Fibroblast of the aortic adventitia (primary cell): Measurements from ENCODE around the gene MGMT. TPM values are rescaled to one million over a fixed set of nuclear protein-coding genes. Genes with fewer than 3 reads are reported as not detected.

Source experiments
- DNase-seq: peaks from one replicate; pipeline ENCODE4 v3.0.0-alpha.2; 2010; ENCODE audit warnings: low read depth
- H3K4me3 ChIP-seq: 2 replicates; pipeline ENCODE4 v1.5.1; 2011; ENCODE audit warnings: low read depth, mild to moderate bottlenecking, control low read depth, low read length, moderate library complexity
- CTCF ChIP-seq: IDR thresholded peaks from 2 replicates; pipeline ENCODE4 v1.5.1; 2011; ENCODE audit warnings: mild to moderate bottlenecking, low read length, control low read depth, inconsistent platforms; ENCODE audit not compliant: insufficient read depth
- total RNA-seq: library from RNA; depleted of rRNA; stranded (reverse); fragments of >200 nt; gene quantifications from 2 replicates; pipeline ENCODE4 v1.2.3, GENCODE V29; 2012; ENCODE audit warnings: low replicate concordance

Gene MGMT
- total RNA-seq, 1 donor: 21.8 TPM

GRCh38 chr10:129486805-129487204 is 19.8 kb downstream of the MGMT start:
- TF ChIP-seq CTCF: no peak
- no peak overlapping the region for H3K4me3 ChIP-seq
- no peak for DNase-seq

GRCh38 chr10:129491123-129491734 is 24.2 kb downstream of the MGMT start:
- H3K4me3 ChIP-seq: no peak overlapping the region
- TF ChIP-seq CTCF: no peak
- DNase-seq: peak; percentile 11

GRCh38 chr10:129494176-129494575 is 27.1 kb downstream of the MGMT start:
- no peak overlapping the region for H3K4me3 ChIP-seq
- DNase-seq: no peak
- no peak for TF ChIP-seq CTCF

GRCh38 chr10:129494740-129495139 is 27.7 kb downstream of the MGMT start:
- TF ChIP-seq CTCF: no peak
- no peak for DNase-seq
- H3K4me3 ChIP-seq: no peak overlapping the region

- DNase-seq: no peak
- no peak for TF ChIP-seq CTCF
- no peak overlapping the region for H3K4me3 ChIP-seq
Measured at GRCh38 chr10:129495256-129495655, 28.2 kb downstream of the MGMT start.

- no peak overlapping the region for H3K4me3 ChIP-seq
- no peak for DNase-seq
- TF ChIP-seq CTCF: no peak
Measured at GRCh38 chr10:129495698-129496097, 28.7 kb downstream of the MGMT start.

- DNase-seq: no peak
- no peak for TF ChIP-seq CTCF
- no peak overlapping the region for H3K4me3 ChIP-seq
Measured at GRCh38 chr10:129497013-129497412, 30.0 kb downstream of the MGMT start.
